ENCODE results near the gene S100P. TPM values are rescaled to one million over a fixed set of nuclear protein-coding genes. Genes with fewer than 3 reads are reported as not detected.
"Not testable (repeated sequence)": the region's sequence is repeated elsewhere in the genome, so short reads cannot be mapped to it uniquely, and the experiment has no call there.

S100P gene
- total RNA-seq, 2 donors from 2014 or later: 137 to 547 TPM

GRCh38 chr4:6649216-6649615, 44.5 kb upstream of the S100P start:
- TF ChIP-seq CTCF (IDR thresholded peaks at IDR 0.05): no peak
- H3K27me3 ChIP-seq: no peaks in the 10 kb centered on the region
- no peaks in the 10 kb centered on the region for H3K4me1 ChIP-seq
- H3K36me3 ChIP-seq: no peaks in the 10 kb centered on the region
- H3K4me3 ChIP-seq: no peak overlapping the region
- no peak overlapping the region for H3K9ac ChIP-seq (ENCODE audit: low read depth in 2 of 2, low read length in 2 of 2)
- no peak overlapping the region for H3K27ac ChIP-seq
- intact Hi-C loops (cut with DNase I): no loop called here
- no peak for DNase-seq
- H3K9me3 ChIP-seq: no peaks in the 10 kb centered on the region

GRCh38 chr4:6654211-6654610, 39.5 kb upstream of the S100P start:
- intact Hi-C loops (cut with DNase I); H3K27me3 ChIP-seq; DNase-seq: not testable (repeated sequence)

GRCh38 chr4:6655291-6655690, 38.4 kb upstream of the S100P start:
- H3K9me3 ChIP-seq; H3K27me3 ChIP-seq; DNase-seq; H3K36me3 ChIP-seq; H3K27ac ChIP-seq; H3K4me3 ChIP-seq; intact Hi-C loops (cut with DNase I); H3K4me1 ChIP-seq; H3K9ac ChIP-seq (ENCODE audit: low read depth in 2 of 2, low read length in 2 of 2): not testable (repeated sequence)

More at GRCh38 chr4:6654211-6654610, 39.5 kb upstream of the S100P start:
- H3K9me3 ChIP-seq; H3K4me1 ChIP-seq; H3K36me3 ChIP-seq; H3K9ac ChIP-seq (ENCODE audit: low read depth in 2 of 2, low read length in 2 of 2); H3K4me3 ChIP-seq; H3K27ac ChIP-seq: not testable (repeated sequence)

- no peaks in the 10 kb centered on the region for H3K36me3 ChIP-seq
- H3K9ac ChIP-seq (ENCODE audit: low read depth in 2 of 2, low read length in 2 of 2): no peak overlapping the region
- H3K27ac ChIP-seq: no peak overlapping the region
- H3K4me3 ChIP-seq: no peak overlapping the region
- H3K9me3 ChIP-seq: no peaks in the 10 kb centered on the region
- intact Hi-C loops (cut with DNase I): no loop called here
- H3K4me1 ChIP-seq: no peaks in the 10 kb centered on the region
- DNase-seq: no peak
- no peaks in the 10 kb centered on the region for H3K27me3 ChIP-seq
- no peak for TF ChIP-seq CTCF (IDR thresholded peaks at IDR 0.05)
Observed at GRCh38 chr4:6655924-6656323, 37.8 kb upstream of the S100P start.

GRCh38 chr4:6657242-6658208, 36.2 kb upstream of the S100P start:
- Histone ChIP-seq H3K4me1 (no peaks in the 10 kb centered on the region), H3K27me3 (no peaks in the 10 kb centered on the region), H3K9me3 (no peaks in the 10 kb centered on the region), H3K4me3 (no peak overlapping the region), H3K27ac (no peak overlapping the region), H3K9ac (ENCODE audit: low read depth in 2 of 2, low read length in 2 of 2) (no peak overlapping the region), H3K36me3 (no peaks in the 10 kb centered on the region)
- intact Hi-C loops (cut with DNase I): no loop called here
- no peak for DNase-seq
- TF ChIP-seq CTCF (IDR thresholded peaks at IDR 0.05): no peak

GRCh38 chr4:6658209-6658595, 35.5 kb upstream of the S100P start:
- Histone ChIP-seq H3K9me3 (no peaks in the 10 kb centered on the region), H3K36me3 (no peaks in the 10 kb centered on the region), H3K4me3 (no peak overlapping the region), H3K27me3 (peaks cover under 1% of the 10 kb centered on the region), H3K4me1 (no peaks in the 10 kb centered on the region), H3K9ac (ENCODE audit: low read depth in 2 of 2, low read length in 2 of 2) (peak overlapping the region in 1 of 2 donors; percentile 43), H3K27ac (peak overlapping the region; percentile 21)
- no peak for DNase-seq
- intact Hi-C loops (cut with DNase I): no loop called here
- no peak for TF ChIP-seq CTCF (IDR thresholded peaks at IDR 0.05)
